ENCODE measurements around the gene MAPK6.

- TF ChIP-seq TAF1 (IDR thresholded peaks at IDR 0.05; ENCODE audit: low read depth, low read length) (no peak), POLR2A (IDR thresholded peaks at IDR 0.05; ENCODE audit: low read depth, low read length) (peak; percentile 56; the same call in 1 of the 2 replicates), POLR2AphosphoS5 (IDR thresholded peaks at IDR 0.05; ENCODE audit: low read depth, low read length) (peak; percentile 77), PAX5 (IDR thresholded peaks at IDR 0.05; ENCODE audit: insufficient read depth, low read length, severe bottlenecking) (no peak), SPI1 (IDR thresholded peaks at IDR 0.05; ENCODE audit: low read depth, low read length) (no peak)
Measured at GRCh38 chr15:52019394-52020220, 588 bp downstream of the MAPK6 start.
